AG20443 (cell line): ENCODE data around the gene IDH3A.
A peak's percentile ranks its signal among the peaks of the same experiment; 100 is the strongest.

Experiments used
- DNase-seq: peaks from one replicate; pipeline ENCODE4 v3.0.0; 2012; ENCODE audit warnings: low spot score, mixed read lengths

The IDH3A gene

GRCh38 chr15:78149068-78149804 lies at the start of gene IDH3A:
Gene IDH3A, plus strand, starts transcription at chr15:78149362. Its CDS starts 42 bp downstream, at chr15:78149404.
- DNase-seq, result peak; percentile 100

GRCh38 chr15:78100886-78101285 lies 48.3 kb upstream of the IDH3A start:
- no peak for DNase-seq

- DNase-seq, result no peak
Observed at GRCh38 chr15:78101423-78102105, 47.6 kb upstream of the IDH3A start.

DNA sequence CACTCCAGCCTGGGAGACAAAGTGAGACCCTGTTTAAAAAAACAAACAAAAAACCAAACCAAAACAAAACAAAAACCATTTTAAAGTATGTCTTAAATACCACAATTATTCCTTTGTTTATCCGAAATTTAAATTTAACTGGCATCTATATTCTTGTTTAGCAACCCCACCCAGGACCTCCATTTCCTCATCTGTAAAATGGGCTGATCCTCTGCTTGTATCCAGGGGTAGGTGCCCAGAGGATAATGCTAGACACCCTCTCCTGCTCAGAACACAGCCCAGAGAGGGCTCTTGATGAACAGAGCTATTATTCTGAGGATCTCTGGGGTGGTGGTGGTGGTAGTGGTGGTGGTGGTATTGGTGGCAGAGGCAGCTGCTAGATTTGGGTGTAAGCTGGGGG lies 47.0 kb upstream of the IDH3A start:
- no peak for DNase-seq

- no peak for DNase-seq
Observed at GRCh38 chr15:78102741-78103140, 46.4 kb upstream of the IDH3A start.

DNA sequence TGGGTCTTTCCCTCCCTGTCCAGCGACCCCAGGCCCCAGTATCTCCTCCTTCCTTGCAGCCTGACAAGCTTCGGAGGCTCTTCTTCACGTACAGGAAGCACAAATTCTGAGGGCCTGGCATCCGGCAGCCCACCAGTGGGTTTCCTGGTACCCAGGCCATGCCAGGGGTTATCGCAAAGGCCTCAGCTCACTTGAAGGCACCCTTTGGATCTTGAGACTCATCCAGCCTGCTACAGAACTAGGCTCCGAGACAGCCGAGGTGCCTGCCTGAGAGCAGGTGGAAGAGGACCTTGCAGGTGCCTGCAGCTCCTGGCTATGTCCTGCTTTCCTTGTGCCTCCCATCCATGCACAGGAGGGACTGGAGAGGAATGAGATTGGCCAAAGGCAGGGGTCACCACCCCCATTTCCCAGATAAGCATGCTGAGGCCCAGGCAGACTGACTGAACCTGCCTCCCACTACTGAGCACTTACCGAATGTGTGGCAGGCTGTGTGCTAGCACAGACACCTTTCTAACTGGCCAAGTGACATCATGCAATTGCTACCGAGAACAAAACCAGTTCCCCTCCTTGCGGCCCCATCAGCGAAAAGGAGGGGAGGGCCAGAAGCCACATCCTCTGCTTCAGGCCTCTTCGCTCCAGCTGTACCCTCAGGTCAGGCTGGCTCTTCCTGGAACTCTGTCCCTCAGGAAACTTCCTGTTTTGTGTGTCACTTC lies 45.6 kb upstream of the IDH3A start:
- no peak for DNase-seq

DNA sequence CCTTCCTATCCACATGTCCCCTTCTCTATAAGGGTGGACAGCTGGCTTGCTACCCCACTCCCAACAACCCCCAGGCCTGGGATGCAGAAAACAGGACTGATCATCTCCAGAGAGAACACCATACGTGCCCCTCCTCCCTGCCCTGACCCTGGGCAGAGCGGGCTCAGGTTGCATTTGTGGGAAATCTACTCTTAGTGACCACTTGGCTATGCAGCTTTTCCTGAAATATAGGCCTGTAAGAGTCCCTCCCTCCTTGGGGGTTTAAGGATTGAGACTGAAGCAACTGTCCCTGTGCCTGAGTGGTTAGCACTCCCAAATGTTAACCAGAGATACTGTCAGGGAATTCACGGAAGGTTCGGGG lies 45.1 kb upstream of the IDH3A start:
- DNase-seq, result no peak

DNA sequence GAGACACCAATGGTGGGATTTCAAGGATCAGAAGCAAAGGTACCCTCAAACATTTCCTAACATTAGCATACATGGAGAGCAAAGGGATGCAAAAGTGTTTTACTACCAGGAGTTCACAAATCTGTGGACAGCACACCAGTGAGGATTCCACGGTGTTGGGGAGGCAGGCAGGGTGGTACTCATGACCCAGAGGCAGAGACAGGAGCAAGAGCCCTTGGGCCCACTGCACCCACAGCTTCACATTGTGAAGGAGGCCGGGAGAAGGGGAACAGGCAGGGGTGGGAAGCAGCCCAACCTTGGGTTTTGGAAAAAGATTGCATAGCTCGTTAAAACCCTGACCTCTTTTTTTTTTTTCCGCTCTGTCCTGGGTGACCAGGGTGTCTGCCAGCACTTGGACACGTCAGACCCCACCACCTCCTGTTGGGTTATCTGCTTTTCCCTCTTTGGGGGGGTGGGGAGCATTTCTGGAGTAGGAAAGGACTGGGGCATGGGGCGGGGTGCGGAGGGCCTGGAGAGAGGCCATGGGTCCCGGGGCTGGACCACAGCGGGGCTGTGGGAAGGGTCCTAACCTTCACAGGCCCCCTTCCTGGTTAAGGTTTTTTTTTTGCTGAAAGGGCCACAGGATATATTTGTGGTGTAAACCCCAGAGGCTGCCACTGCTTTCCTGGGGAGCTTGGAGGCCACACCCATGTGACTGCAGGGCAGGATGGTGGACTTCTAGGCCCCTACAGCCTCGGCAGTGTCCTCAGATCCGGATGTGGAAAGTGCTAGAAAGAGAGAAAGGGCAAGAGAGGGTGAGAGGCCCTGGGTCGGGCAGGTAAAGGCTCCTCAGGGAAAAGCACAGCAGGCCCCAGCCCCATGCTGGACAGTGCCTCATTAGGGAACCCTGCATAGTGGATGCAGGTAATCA lies 44.3 kb upstream of the IDH3A start:
- no peak for DNase-seq

DNA sequence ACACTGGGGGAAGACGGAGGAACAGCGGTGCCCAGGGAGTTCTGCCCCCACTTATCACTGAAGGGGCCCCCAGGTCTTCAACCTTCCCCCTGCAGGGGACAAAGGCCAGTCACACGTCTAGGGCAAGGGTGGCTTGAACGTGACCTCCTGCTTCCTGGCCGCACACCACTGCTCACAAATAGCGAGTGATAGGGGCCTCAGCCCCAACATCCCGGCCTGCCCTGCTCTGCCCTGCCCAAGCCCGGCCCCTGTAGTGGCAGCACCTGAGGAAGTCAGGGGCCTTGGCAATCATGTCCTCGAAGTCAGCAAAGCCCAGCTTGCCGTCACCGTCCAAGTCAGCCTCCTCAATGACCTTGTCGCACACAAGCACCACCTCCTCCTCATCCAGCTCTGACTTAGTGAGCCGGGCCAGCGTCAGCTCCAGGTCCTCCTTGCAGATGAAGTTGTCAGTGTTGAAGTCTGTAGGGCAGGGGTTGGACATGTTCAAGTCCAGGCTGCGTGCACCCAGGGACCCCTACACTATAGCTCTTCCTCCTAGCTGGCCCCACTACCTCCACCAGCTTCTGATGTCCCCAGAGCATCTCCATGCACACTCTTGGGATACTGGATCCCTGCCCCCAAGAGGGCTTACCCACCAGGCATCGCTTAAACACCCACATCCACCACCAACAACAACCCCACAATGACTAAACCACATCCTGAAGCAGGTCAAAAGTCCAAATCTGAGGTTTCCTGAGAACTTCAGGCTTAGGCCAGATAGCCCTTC lies 43.5 kb upstream of the IDH3A start:
- DNase-seq, result no peak

GRCh38 chr15:78107471-78107870 lies 41.7 kb upstream of the IDH3A start:
- no peak for DNase-seq

- DNase-seq, result peak; percentile 93
Observed at GRCh38 chr15:78108300-78109084, 40.7 kb upstream of the IDH3A start.

- DNase-seq, result no peak
Observed at GRCh38 chr15:78109156-78109555, 40.0 kb upstream of the IDH3A start.

DNA sequence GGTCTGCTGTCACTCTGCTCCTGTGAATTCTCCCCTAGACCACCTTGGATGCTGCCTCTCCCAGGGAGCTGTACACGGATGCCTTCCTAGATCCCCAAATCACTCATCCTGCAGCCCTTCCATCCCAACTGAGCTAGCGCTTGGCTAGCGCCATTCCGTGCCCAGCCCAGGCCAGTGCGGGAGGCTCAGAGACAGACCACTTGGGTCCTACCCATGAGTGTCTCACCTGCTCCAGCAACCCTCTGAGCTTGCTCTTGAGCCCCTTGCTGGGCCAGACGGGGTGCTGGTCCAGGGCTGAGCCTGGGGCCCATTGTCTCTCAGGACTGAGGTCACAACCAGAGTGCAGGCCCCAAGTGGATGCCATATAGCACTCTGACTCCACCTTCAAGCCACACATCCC lies 39.1 kb upstream of the IDH3A start:
- DNase-seq, result no peak

DNA sequence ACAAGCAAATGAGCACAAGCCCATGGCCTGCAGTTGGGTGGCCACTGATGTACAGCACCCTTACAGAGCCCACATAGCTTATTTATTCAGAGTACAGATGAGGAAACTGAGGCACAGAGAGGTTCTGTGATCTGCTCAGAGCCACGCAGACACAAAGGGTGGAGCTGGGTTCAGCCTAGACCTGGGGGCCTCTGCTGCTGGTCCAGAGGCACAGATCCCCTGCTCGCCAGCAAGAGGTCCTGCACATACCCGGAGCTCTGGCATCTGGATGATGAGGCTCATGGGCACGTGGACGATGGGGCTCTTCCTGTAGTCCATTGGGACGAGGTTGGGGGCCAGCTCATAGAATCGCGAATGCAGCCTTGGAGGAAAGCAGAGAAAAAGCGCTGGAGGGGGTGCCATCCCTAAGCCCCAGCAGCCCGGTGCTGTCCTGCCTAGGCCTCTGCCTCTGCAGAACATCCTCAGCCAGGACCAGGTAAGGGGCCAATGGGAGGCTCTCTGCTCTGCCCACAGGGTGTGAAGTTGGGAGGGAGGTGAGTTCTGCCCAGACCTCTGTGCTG lies 38.2 kb upstream of the IDH3A start:
- DNase-seq, result no peak

GRCh38 chr15:78111788-78112187 lies 37.4 kb upstream of the IDH3A start:
- DNase-seq, result no peak

GRCh38 chr15:78112551-78112950 lies 36.6 kb upstream of the IDH3A start:
- DNase-seq, result no peak

DNA sequence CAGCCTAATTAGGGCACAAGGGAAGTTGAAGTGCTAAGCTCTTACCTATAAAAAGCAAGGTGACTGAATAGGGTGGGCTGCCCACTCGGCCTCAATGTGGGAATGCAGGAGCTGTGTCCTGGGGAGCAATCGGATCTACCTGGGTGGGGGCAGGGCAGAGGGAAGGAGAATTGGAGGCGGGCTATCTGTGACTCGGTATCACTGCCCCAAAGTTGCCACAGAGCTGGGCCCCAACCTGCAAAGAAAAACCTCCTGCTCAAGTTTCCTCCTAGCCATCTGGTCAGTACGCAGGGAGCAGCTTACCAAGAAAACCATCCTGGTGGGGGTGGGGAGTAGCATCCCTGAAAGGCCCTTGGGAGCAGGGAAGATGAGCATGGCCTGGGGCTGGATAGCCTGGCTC lies 28.6 kb upstream of the IDH3A start:
- DNase-seq, result no peak

GRCh38 chr15:78125267-78125666 lies 23.9 kb upstream of the IDH3A start:
- no peak for DNase-seq

- peak; percentile 4 for DNase-seq
Observed at GRCh38 chr15:78127882-78128281, 21.3 kb upstream of the IDH3A start.

DNA sequence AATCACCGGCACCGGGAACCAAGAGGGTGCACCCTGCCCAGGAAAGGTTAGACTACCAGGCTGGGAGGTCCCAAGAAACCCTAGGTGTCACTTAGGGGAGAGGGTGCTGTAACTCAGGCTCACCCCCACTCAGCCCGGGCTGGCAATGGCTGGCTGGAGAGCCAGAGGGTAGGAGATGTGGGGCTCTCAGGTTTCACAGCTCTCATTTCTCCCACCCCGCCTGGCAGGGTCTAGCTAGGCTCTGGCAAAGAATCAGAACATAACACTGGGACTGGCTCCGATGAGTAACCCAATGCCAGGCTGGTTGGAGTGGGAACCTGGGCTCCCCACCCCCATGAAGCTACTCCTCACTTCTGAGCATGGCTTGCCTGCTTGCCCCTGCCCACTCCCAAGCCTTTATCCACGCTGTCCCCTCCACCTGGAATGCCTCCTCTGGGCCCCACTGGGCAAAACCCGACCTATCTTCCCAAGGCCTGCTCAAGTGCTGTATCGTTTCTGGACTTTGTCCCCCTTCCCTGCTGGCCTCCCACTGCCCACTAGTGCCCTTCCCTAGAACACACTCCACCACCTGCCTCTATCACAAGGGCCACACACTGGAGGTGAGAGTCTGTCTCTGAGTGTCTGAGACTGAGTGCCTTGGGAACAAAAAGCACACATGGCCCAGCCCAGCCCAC lies 19.9 kb upstream of the IDH3A start:
- peak; percentile 16 for DNase-seq
